ENCODE data around the gene JAKMIP3. TPM values are rescaled to one million over a fixed set of nuclear protein-coding genes. Genes with fewer than 3 reads are reported as not detected.

The JAKMIP3 gene
- total RNA-seq, 1 donor from 2014 or later = not detected

DNA sequence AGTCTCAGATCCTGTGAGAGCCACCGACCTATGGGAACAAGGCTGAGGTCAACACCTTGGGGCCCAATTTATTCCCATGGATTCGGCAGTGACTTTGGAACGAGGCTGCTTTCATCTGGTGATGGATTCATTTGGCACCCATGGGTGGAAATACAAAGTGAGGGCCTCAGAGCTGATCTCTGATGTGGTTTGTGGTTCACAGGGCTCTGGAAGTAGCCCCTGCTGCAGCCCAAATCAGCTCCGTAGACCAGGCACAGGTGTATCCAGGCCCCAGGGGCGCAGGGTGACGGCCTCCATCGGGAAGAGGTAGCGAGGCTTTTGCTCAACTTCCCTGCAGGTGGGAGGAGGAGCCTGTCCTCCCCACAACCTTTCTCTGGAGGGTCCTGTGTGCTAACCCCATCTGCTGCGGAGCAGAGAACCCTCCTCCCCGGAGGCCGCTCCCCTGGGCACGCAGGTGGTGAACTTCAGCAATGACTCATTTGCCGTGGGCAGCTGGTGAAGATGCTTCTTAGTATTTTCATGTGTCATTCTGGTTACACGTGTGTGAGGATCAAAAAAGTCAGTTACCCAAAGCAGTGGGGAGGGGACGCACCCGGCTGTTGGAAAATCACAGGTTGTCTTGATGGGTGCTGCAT, 7.5 kb upstream of the JAKMIP3 start:
- intact Hi-C loops (cut with DNase I) = no loop called here
- TF ChIP-seq, protein P1, sequence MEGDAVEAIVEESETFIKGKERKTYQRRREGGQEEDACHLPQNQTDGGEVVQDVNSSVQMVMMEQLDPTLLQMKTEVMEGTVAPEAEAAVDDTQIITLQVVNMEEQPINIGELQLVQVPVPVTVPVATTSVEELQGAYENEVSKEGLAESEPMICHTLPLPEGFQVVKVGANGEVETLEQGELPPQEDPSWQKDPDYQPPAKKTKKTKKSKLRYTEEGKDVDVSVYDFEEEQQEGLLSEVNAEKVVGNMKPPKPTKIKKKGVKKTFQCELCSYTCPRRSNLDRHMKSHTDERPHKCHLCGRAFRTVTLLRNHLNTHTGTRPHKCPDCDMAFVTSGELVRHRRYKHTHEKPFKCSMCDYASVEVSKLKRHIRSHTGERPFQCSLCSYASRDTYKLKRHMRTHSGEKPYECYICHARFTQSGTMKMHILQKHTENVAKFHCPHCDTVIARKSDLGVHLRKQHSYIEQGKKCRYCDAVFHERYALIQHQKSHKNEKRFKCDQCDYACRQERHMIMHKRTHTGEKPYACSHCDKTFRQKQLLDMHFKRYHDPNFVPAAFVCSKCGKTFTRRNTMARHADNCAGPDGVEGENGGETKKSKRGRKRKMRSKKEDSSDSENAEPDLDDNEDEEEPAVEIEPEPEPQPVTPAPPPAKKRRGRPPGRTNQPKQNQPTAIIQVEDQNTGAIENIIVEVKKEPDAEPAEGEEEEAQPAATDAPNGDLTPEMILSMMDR (IDR thresholded peaks at IDR 0.05) = no peak
- DNase-seq (ENCODE audit: low spot score in 2 of 2) = no peak
- Histone ChIP-seq H3K4me3 (no peak overlapping the region), H3K27ac (no peak overlapping the region), H3K4me1 (no peaks in the 10 kb centered on the region), H3K36me3 (no peaks in the 10 kb centered on the region), H3K27me3 (no peaks in the 10 kb centered on the region), H3K9me3 (peaks cover 0 to 1% of the 10 kb centered on the region in 2 donors)

DNA sequence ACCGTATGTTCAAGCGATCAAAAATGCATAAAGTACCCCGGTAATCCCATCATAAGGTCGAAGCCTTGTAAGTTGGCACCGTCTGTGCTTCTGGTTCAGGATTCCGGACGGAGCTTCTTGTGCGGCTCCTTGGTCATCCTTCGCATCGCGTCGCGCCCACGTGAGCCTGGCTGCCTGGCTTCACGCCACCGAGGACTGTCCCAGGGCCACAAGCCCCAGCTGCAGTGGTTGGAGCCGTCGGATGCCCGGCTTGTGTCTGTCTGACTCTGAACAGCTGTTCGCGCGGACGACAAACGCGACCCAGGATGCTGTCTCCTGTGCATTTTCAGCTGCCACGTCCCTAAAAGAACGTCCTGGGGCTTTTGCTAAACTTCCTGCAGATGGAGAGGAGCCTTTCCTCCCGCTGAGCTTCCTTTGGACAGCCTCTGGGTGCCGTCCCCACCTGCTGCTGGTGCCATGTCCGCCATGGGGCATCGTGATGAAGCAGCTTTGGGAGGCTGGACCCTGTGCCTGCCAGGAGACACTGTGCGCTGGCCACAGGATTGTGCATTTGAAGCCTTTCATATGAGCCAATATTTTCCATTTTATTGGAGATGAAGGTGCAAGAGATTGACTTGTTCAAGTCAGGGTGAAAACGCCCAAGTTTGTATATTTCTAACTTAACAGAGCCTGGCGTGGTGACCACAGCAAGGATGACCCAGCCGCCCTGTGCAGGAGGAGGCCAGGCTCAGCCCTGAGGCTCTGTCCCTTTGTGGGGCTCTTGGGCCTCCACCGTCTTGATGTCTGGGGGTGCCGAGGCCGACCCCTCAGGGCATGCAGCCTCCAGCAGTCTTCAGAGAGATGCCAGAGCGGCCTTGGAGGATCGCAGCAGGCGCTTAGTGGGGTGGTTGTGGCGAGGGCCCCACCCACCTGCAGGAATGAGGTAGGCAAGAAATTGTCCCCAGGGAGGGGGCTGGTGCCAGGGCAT, 6.7 kb upstream of the JAKMIP3 start:
- no peaks in the 10 kb centered on the region for H3K36me3 ChIP-seq
- no peak overlapping the region for H3K27ac ChIP-seq
- no peaks in the 10 kb centered on the region for H3K27me3 ChIP-seq
- TF ChIP-seq, protein P1 (IDR thresholded peaks at IDR 0.05) = no peak
- intact Hi-C loops (cut with DNase I) = no loop called here
- no peaks in the 10 kb centered on the region for H3K9me3 ChIP-seq
- H3K4me3 ChIP-seq = no peak overlapping the region
- DNase-seq (ENCODE audit: low spot score in 2 of 2) = peak in 1 of 2 donors; percentile 52
- no peaks in the 10 kb centered on the region for H3K4me1 ChIP-seq

GRCh38 chr10:132059760-132060508, 5.8 kb upstream of the JAKMIP3 start:
- Histone ChIP-seq H3K4me1 (no peaks in the 10 kb centered on the region), H3K27me3 (no peaks in the 10 kb centered on the region), H3K4me3 (no peak overlapping the region), H3K36me3 (no peaks in the 10 kb centered on the region), H3K9me3 (no peaks in the 10 kb centered on the region), H3K27ac (no peak overlapping the region)
- TF ChIP-seq, protein P1 (IDR thresholded peaks at IDR 0.05) = no peak
- intact Hi-C loops (cut with DNase I) = no loop called here
- peak in 1 of 2 donors; percentile 8 for DNase-seq (ENCODE audit: low spot score in 2 of 2)

- DNase-seq (ENCODE audit: low spot score in 2 of 2) = no peak
- TF ChIP-seq, protein P1 (IDR thresholded peaks at IDR 0.05) = no peak
Observed at GRCh38 chr10:132061030-132061429, 4.7 kb upstream of the JAKMIP3 start.

DNA sequence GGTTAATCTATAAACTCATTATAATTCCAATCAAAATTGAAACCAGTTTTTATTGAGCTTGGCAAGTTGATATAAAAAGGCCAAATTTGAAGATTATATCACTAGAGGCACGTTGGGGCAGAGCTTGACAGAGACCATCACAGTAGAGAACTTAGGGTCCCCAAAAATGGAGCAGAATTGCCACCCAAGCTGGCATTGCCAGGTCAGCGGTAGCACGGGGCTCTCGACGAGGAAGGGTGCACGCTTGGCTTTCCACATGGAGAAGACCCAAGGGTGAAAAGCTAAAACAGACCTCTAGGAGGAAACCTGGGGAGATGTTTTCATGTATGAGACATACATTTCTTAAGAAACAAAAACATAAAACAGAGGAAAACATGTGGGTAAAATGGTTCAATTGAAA, 4.3 kb upstream of the JAKMIP3 start:
- Histone ChIP-seq H3K27ac (no peak overlapping the region), H3K9me3 (no peaks in the 10 kb centered on the region), H3K36me3 (no peaks in the 10 kb centered on the region), H3K4me1 (no peaks in the 10 kb centered on the region), H3K27me3 (no peaks in the 10 kb centered on the region), H3K4me3 (no peak overlapping the region)
- TF ChIP-seq, protein P1 (IDR thresholded peaks at IDR 0.05) = no peak
- no peak for DNase-seq (ENCODE audit: low spot score in 2 of 2)
- intact Hi-C loops (cut with DNase I) = no loop called here

More at GRCh38 chr10:132061030-132061429, 4.7 kb upstream of the JAKMIP3 start:
- H3K9me3 ChIP-seq = no peaks in the 10 kb centered on the region
- no peaks in the 10 kb centered on the region for H3K36me3 ChIP-seq
- H3K27ac ChIP-seq = no peak overlapping the region
- intact Hi-C loops (cut with DNase I) = no loop called here
- no peak overlapping the region for H3K4me3 ChIP-seq
- no peaks in the 10 kb centered on the region for H3K4me1 ChIP-seq
- no peaks in the 10 kb centered on the region for H3K27me3 ChIP-seq
